Dendritic cell treated with granulocyte-macrophage colony-stimulating factor and Interleukin-4, amounts not matched to agents 40 ng/mL and 50 ng/mL, for 4 days (primary cell): ENCODE results near the gene BLOC1S4.
"Not testable (repeated sequence)": the region's sequence is repeated elsewhere in the genome, so short reads cannot be mapped to it uniquely, and the experiment has no call there.

ENCODE experiments used
- H3K27ac Mint-ChIP-seq: one replicate; pipeline ENCODE4 v1.8.0; 2022; ENCODE audit warnings: mild to moderate bottlenecking, mixed read lengths
- H3K27me3 Mint-ChIP-seq: one replicate; pipeline ENCODE4 v1.8.0; 2022; ENCODE audit warnings: mild to moderate bottlenecking, mixed read lengths
- H3K36me3 Mint-ChIP-seq: one replicate; pipeline ENCODE4 v1.8.0; 2022; ENCODE audit warnings: low read depth, mixed read lengths
- H3K4me1 Mint-ChIP-seq: one replicate; pipeline ENCODE4 v1.8.0; 2022; ENCODE audit warnings: low read depth, mixed read lengths
- H3K4me3 Mint-ChIP-seq: one replicate; pipeline ENCODE4 v1.8.0; 2022; ENCODE audit warnings: mild to moderate bottlenecking, moderate library complexity, mixed read lengths
- H3K9me3 Mint-ChIP-seq: one replicate; pipeline ENCODE4 v1.8.0; 2022; ENCODE audit warnings: mixed read lengths
- intact Hi-C: fragments of 100-400 bp; cut with micrococcal nuclease; formaldehyde crosslinking; loops from one replicate; pipeline ENCODE4 v1.15.0; 2022

Gene BLOC1S4

GRCh38 chr4:6749340-6750171 lies 33.6 kb downstream of the BLOC1S4 start:
- H3K4me3 Mint-ChIP-seq: no peak overlapping the region

GRCh38 chr4:6750286-6751221 lies 34.6 kb downstream of the BLOC1S4 start:
- H3K4me3 Mint-ChIP-seq: no peak overlapping the region
- H3K9me3 Mint-ChIP-seq: no peaks in the 10 kb centered on the region
- H3K36me3 Mint-ChIP-seq: no peaks in the 10 kb centered on the region
- peak overlapping the region; percentile 72 for H3K27ac Mint-ChIP-seq
- peaks cover 47% of the 10 kb centered on the region for H3K4me1 Mint-ChIP-seq
- intact Hi-C loops: no loop called here
- H3K27me3 Mint-ChIP-seq: peaks cover 9% of the 10 kb centered on the region

More at GRCh38 chr4:6749340-6750171, 33.6 kb downstream of the BLOC1S4 start:
- intact Hi-C loops: no loop called here
- no peaks in the 10 kb centered on the region for H3K36me3 Mint-ChIP-seq
- no peaks in the 10 kb centered on the region for H3K9me3 Mint-ChIP-seq
- peaks cover 47% of the 10 kb centered on the region for H3K4me1 Mint-ChIP-seq
- peak overlapping the region; percentile 72 for H3K27ac Mint-ChIP-seq
- peaks cover 13% of the 10 kb centered on the region for H3K27me3 Mint-ChIP-seq

- H3K36me3 Mint-ChIP-seq: no peaks in the 10 kb centered on the region
Observed at GRCh38 chr4:6751611-6752485, 35.9 kb downstream of the BLOC1S4 start.

GRCh38 chr4:6752486-6752829 lies 36.5 kb downstream of the BLOC1S4 start:
- peaks cover under 1% of the 10 kb centered on the region for H3K27me3 Mint-ChIP-seq
- H3K4me3 Mint-ChIP-seq: peak overlapping the region; percentile 20

More at GRCh38 chr4:6751611-6752485, 35.9 kb downstream of the BLOC1S4 start:
- H3K27me3 Mint-ChIP-seq: peaks cover 4% of the 10 kb centered on the region
- H3K4me1 Mint-ChIP-seq: peaks cover 45% of the 10 kb centered on the region
- no peak overlapping the region for H3K4me3 Mint-ChIP-seq
- H3K27ac Mint-ChIP-seq: peak overlapping the region; percentile 87
- intact Hi-C loops: no loop called here
- H3K9me3 Mint-ChIP-seq: no peaks in the 10 kb centered on the region

GRCh38 chr4:6753103-6753560 lies 37.2 kb downstream of the BLOC1S4 start:
- intact Hi-C loops: no loop called here
- Mint-ChIP-seq H3K27ac (peak overlapping the region; percentile 87), H3K36me3 (no peaks in the 10 kb centered on the region), H3K4me3 (no peak overlapping the region), H3K27me3 (no peaks in the 10 kb centered on the region), H3K9me3 (no peaks in the 10 kb centered on the region), H3K4me1 (peaks cover 36% of the 10 kb centered on the region)

More at GRCh38 chr4:6752486-6752829, 36.5 kb downstream of the BLOC1S4 start:
- peak overlapping the region; percentile 87 for H3K27ac Mint-ChIP-seq
- H3K4me1 Mint-ChIP-seq: peaks cover 39% of the 10 kb centered on the region
- no peaks in the 10 kb centered on the region for H3K36me3 Mint-ChIP-seq
- H3K9me3 Mint-ChIP-seq: no peaks in the 10 kb centered on the region
- intact Hi-C loops: no loop called here

GRCh38 chr4:6753891-6754290 lies 37.9 kb downstream of the BLOC1S4 start:
- peaks cover 1% of the 10 kb centered on the region for H3K27me3 Mint-ChIP-seq
- intact Hi-C loops: no loop called here
- no peak overlapping the region for H3K4me3 Mint-ChIP-seq
- H3K27ac Mint-ChIP-seq: no peak overlapping the region
- no peaks in the 10 kb centered on the region for H3K9me3 Mint-ChIP-seq
- H3K4me1 Mint-ChIP-seq: peaks cover 36% of the 10 kb centered on the region
- H3K36me3 Mint-ChIP-seq: no peaks in the 10 kb centered on the region

GRCh38 chr4:6754481-6755087 lies 38.6 kb downstream of the BLOC1S4 start:
- Mint-ChIP-seq H3K4me1 (peaks cover 29% of the 10 kb centered on the region), H3K36me3 (no peaks in the 10 kb centered on the region), H3K27me3 (peaks cover 2% of the 10 kb centered on the region), H3K9me3 (no peaks in the 10 kb centered on the region), H3K27ac (no peak overlapping the region), H3K4me3 (no peak overlapping the region)
- intact Hi-C loops: no loop called here

- Mint-ChIP-seq H3K36me3 (no peaks in the 10 kb centered on the region), H3K27ac (no peak overlapping the region), H3K9me3 (no peaks in the 10 kb centered on the region), H3K4me1 (peaks cover 23% of the 10 kb centered on the region), H3K27me3 (peaks cover 2% of the 10 kb centered on the region), H3K4me3 (no peak overlapping the region)
- intact Hi-C loops: no loop called here
Observed at GRCh38 chr4:6755088-6755753, 39.2 kb downstream of the BLOC1S4 start.

GRCh38 chr4:6756345-6756744 lies 40.4 kb downstream of the BLOC1S4 start:
- H3K27ac Mint-ChIP-seq, H3K36me3 Mint-ChIP-seq, H3K4me3 Mint-ChIP-seq, H3K27me3 Mint-ChIP-seq, intact Hi-C loops, H3K9me3 Mint-ChIP-seq: not testable (repeated sequence)
- peaks cover 21% of the 10 kb centered on the region for H3K4me1 Mint-ChIP-seq

- no peaks in the 10 kb centered on the region for H3K36me3 Mint-ChIP-seq
- H3K27me3 Mint-ChIP-seq: peaks cover 24% of the 10 kb centered on the region
- intact Hi-C loops: no loop called here
- no peaks in the 10 kb centered on the region for H3K9me3 Mint-ChIP-seq
- H3K27ac Mint-ChIP-seq: no peak overlapping the region
- H3K4me1 Mint-ChIP-seq: no peaks in the 10 kb centered on the region
- H3K4me3 Mint-ChIP-seq: no peak overlapping the region
Observed at GRCh38 chr4:6758728-6759127, 42.8 kb downstream of the BLOC1S4 start.

- no peaks in the 10 kb centered on the region for H3K36me3 Mint-ChIP-seq
- H3K4me3 Mint-ChIP-seq: no peak overlapping the region
- no peaks in the 10 kb centered on the region for H3K4me1 Mint-ChIP-seq
- H3K9me3 Mint-ChIP-seq: no peaks in the 10 kb centered on the region
- intact Hi-C loops: loop anchor here (1.0 kb wide), 1 partner anchor 37 kb away; no protein-coding TSS in a partner anchor
- peaks cover 32% of the 10 kb centered on the region for H3K27me3 Mint-ChIP-seq
- H3K27ac Mint-ChIP-seq: no peak overlapping the region
Observed at GRCh38 chr4:6760865-6761264, 44.9 kb downstream of the BLOC1S4 start.

- Mint-ChIP-seq H3K36me3 (no peaks in the 10 kb centered on the region), H3K9me3 (no peaks in the 10 kb centered on the region), H3K4me3 (no peak overlapping the region), H3K4me1 (no peaks in the 10 kb centered on the region), H3K27ac (no peak overlapping the region), H3K27me3 (peaks cover 38% of the 10 kb centered on the region)
- intact Hi-C loops: no loop called here
Observed at GRCh38 chr4:6761649-6762615, 46.0 kb downstream of the BLOC1S4 start.
